Breast epithelium (tissue), 3 donors: ENCODE data around the gene MOXD1.

Experiments used
- POLR2A ChIP-seq: fragments of 450-650 bp; IDR thresholded peaks from one replicate; pipeline ENCODE4 v1.6.1; 2016; ENCODE audit warnings: antibody characterized with exemption, mild to moderate bottlenecking, moderate library complexity
- POLR2AphosphoS5 ChIP-seq, 3 donors: sonication (generic); formaldehyde crosslinking; IDR thresholded peaks; one replicate each; pipeline ENCODE4 v1.6.1; 2017; ENCODE audit warnings: antibody characterized with exemption in 3 of 3

DNA sequence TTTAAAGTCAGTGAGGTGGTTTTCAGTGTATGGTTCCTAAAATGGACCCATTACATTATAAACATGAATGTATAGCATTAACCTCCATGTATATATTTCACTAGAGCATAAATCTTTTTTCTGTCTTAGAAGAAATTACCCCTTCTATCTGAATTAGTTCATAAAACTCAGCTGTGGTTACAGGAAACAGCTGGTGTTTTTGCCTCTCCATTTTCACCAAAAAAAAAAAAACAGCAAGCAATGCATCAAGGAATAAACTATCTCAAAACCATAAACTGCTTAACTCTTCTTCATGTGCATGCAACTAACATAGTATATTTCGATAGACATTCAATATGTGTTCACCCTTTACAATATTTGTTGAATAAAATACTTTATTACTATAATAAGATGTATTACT lies 40.2 kb downstream of the MOXD1 start:
- no peak for TF ChIP-seq POLR2A
- no peak for TF ChIP-seq POLR2AphosphoS5 (IDR thresholded peaks at IDR 0.05)
